ENCODE results near the gene ACSS1.

The ACSS1 gene

GRCh38 chr20:25085756-25086495 lies 28.0 kb upstream of the ACSS1 start:
- no peak overlapping the region for H3K4me3 ChIP-seq (ENCODE audit: low read depth, low read length)
- DNase-seq (ENCODE audit: low read depth, low spot score), result no peak
- ChIA-PET POLR2A (no interaction called here), CTCF (interaction anchor here (1.4 kb wide), 2 partner anchors 93 to 313 kb away, joined by 3 to 5 read pairs; no protein-coding TSS in a partner anchor)
- TF ChIP-seq CTCF (IDR thresholded peaks at IDR 0.05; ENCODE audit: insufficient read depth, low read length, missing control alignments), result no peak

GRCh38 chr20:25084626-25085187 lies 26.8 kb upstream of the ACSS1 start:
- DNase-seq (ENCODE audit: low read depth, low spot score), result no peak
- no peak for TF ChIP-seq CTCF (IDR thresholded peaks at IDR 0.05; ENCODE audit: insufficient read depth, low read length, missing control alignments)
- ChIA-PET CTCF (interaction anchor here (0.8 to 2.0 kb wide), 4 partner anchors 91 to 314 kb away, joined by 3 to 7 read pairs (median 3); no protein-coding TSS in a partner anchor), POLR2A (interaction anchor here (0.5 kb wide), 1 partner anchor 27 kb away, joined by 3 read pairs; the partner anchor contains the start of gene ACSS1)
- no peak overlapping the region for H3K4me3 ChIP-seq (ENCODE audit: low read depth, low read length)

GRCh38 chr20:25083773-25084625 lies 26.1 kb upstream of the ACSS1 start:
- POLR2A ChIA-PET, result interaction anchor here (0.5 kb wide), 1 partner anchor 26 kb away, joined by 3 read pairs; the partner anchor contains the start of gene ACSS1
- TF ChIP-seq CTCF (IDR thresholded peaks at IDR 0.05; ENCODE audit: insufficient read depth, low read length, missing control alignments), result peak; percentile 46
- no peak overlapping the region for H3K4me3 ChIP-seq (ENCODE audit: low read depth, low read length)
- DNase-seq (ENCODE audit: low read depth, low spot score), result no peak
- CTCF ChIA-PET, result interaction anchor here (0.8 to 2.0 kb wide), 5 partner anchors 90 to 315 kb away, joined by 3 to 7 read pairs (median 3); no protein-coding TSS in a partner anchor

- no peak overlapping the region for H3K4me3 ChIP-seq (ENCODE audit: low read depth, low read length)
- CTCF ChIA-PET, result interaction anchor here (1.0 to 2.0 kb wide), 3 partner anchors 89 to 163 kb away, joined by 3 to 7 read pairs (median 4); no protein-coding TSS in a partner anchor
- POLR2A ChIA-PET, result no interaction called here
Observed at GRCh38 chr20:25083141-25083772, 25.3 kb upstream of the ACSS1 start.

GRCh38 chr20:25082498-25082873 lies 24.5 kb upstream of the ACSS1 start:
- DNase-seq (ENCODE audit: low read depth, low spot score), result no peak
- ChIA-PET CTCF (interaction anchor here (2.0 kb wide), 1 partner anchor 96 kb away, joined by 7 read pairs; no protein-coding TSS in a partner anchor), POLR2A (no interaction called here)
- H3K4me3 ChIP-seq (ENCODE audit: low read depth, low read length), result no peak overlapping the region
- TF ChIP-seq CTCF (IDR thresholded peaks at IDR 0.05; ENCODE audit: insufficient read depth, low read length, missing control alignments), result no peak

More at GRCh38 chr20:25083141-25083772, 25.3 kb upstream of the ACSS1 start:
- no peak for DNase-seq (ENCODE audit: low read depth, low spot score)
- no peak for TF ChIP-seq CTCF (IDR thresholded peaks at IDR 0.05; ENCODE audit: insufficient read depth, low read length, missing control alignments)
